Vagina (tissue), 2 donors: ENCODE measurements around the gene STARD3.

Experiments used
- CTCF ChIP-seq, 3 experiments: fragments of 450-650 bp in 2 of 3; fragments of 200-600 bp in 1 of 3; sonication (generic) in 1 of 3; IDR thresholded peaks; one replicate each; pipeline ENCODE4 v1.5.1; 2017 to 2019; ENCODE audit warnings: antibody characterized with exemption in 3 of 3, mild to moderate bottlenecking in 2 of 3, moderate library complexity in 2 of 3
- POLR2A ChIP-seq, 2 donors: fragments of 450-650 bp; IDR thresholded peaks; one replicate each; pipeline ENCODE4 v1.6.1; 2017; ENCODE audit warnings: antibody characterized with exemption in 2 of 2, mild to moderate bottlenecking in 2 of 2, moderate library complexity in 2 of 2
- POLR2AphosphoS5 ChIP-seq, 2 donors: sonication (generic); formaldehyde crosslinking; IDR thresholded peaks; one replicate each; pipeline ENCODE4 v1.9.0; 2017; ENCODE audit warnings: antibody characterized with exemption in 2 of 2, mild to moderate bottlenecking in 2 of 2, low read depth in 1 of 2; ENCODE audit not compliant: insufficient read depth in 1 of 2

DNA sequence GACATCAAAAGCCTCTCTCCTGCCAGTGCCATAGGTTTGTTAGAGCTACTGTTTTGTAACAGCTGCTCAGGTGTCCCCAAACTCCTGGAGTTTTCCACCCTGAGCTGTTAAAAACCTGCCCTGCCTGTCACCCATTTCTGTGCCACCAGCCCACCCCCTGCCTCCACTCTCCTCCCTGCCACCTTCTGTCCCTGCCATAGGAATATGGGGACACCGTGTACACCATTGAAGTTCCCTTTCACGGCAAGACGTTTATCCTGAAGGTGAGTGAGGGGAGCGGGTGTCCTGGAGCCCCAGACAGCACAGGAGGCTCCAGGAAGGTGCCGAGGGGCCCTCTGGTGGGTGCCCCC, 23.0 kb downstream of the STARD3 start:
- TF ChIP-seq POLR2A (IDR thresholded peaks at IDR 0.05), result no peak
- TF ChIP-seq CTCF (IDR thresholded peaks at IDR 0.05), result no peak
- TF ChIP-seq POLR2AphosphoS5 (IDR thresholded peaks at IDR 0.05; ENCODE audit: insufficient read depth in 1 of 2, low read depth in 1 of 2), result no peak
